Mesendoderm (in vitro differentiated cells): ENCODE data around the gene PRKN.

Experiments
- DNase-seq: peaks from one replicate; pipeline ENCODE4 v3.0.0; 2013
- H2AK5ac ChIP-seq: 2 replicates; pipeline ENCODE4 v1.6.1; 2013; ENCODE audit warnings: low read length, inconsistent platforms
- H2BK120ac ChIP-seq: 2 replicates; pipeline ENCODE4 v1.6.1; 2013; ENCODE audit warnings: low read depth, mild to moderate bottlenecking, low read length, moderate library complexity, mixed read lengths
- H2BK15ac ChIP-seq: replicated peaks from 2 replicates; pipeline ENCODE4 v1.6.1; 2013; ENCODE audit warnings: low read depth, mild to moderate bottlenecking, moderate library complexity
- H2BK5ac ChIP-seq: 2 replicates; pipeline ENCODE4 v1.6.1; 2013; ENCODE audit warnings: low read length, inconsistent platforms
- H3K18ac ChIP-seq: 2 replicates; pipeline ENCODE4 v1.6.1; 2013; ENCODE audit warnings: mild to moderate bottlenecking, low read length, mixed read lengths
- H3K23ac ChIP-seq: one replicate; pipeline ENCODE4 v1.6.1; 2013; ENCODE audit warnings: low read length
- H3K27ac ChIP-seq: 2 replicates; pipeline ENCODE4 v1.5.1; 2013; ENCODE audit warnings: low read depth, mild to moderate bottlenecking, inconsistent platforms, low read length, moderate library complexity
- H3K27me3 ChIP-seq: 2 replicates; pipeline ENCODE4 v1.6.1; 2013; ENCODE audit warnings: low read length, control low read depth, mild to moderate bottlenecking, inconsistent platforms; ENCODE audit not compliant: insufficient read depth, poor library complexity
- H3K36me3 ChIP-seq: 2 replicates; pipeline ENCODE4 v1.6.1; 2013; ENCODE audit warnings: low read length, inconsistent platforms; ENCODE audit not compliant: control insufficient read depth, insufficient read depth
- H3K4ac ChIP-seq: one replicate; pipeline ENCODE4 v1.6.1; 2013; ENCODE audit warnings: low read depth, mild to moderate bottlenecking, low read length, moderate library complexity
- H3K4me1 ChIP-seq: 2 replicates; pipeline ENCODE4 v1.6.1; 2013; ENCODE audit warnings: low read depth, low read length, inconsistent platforms; ENCODE audit not compliant: control insufficient read depth
- H3K4me2 ChIP-seq: 2 replicates; pipeline ENCODE4 v1.6.1; 2013; ENCODE audit warnings: low read length
- H3K4me3 ChIP-seq: 2 replicates; pipeline ENCODE4 v1.5.1; 2013; ENCODE audit warnings: mild to moderate bottlenecking, low read length
- H3K56ac ChIP-seq: one replicate; pipeline ENCODE4 v1.6.1; 2013; ENCODE audit warnings: low read length
- H3K79me1 ChIP-seq: 2 replicates; pipeline ENCODE4 v1.6.1; 2013; ENCODE audit warnings: low read length, inconsistent platforms
- H3K79me2 ChIP-seq: 2 replicates; pipeline ENCODE4 v1.6.1; 2013; ENCODE audit warnings: mild to moderate bottlenecking, low read length; ENCODE audit not compliant: control insufficient read depth, insufficient read depth
- H3K9ac ChIP-seq: 2 replicates; pipeline ENCODE4 v1.6.1; 2013; ENCODE audit warnings: low read length, inconsistent platforms
- H4K5ac ChIP-seq: one replicate; pipeline ENCODE4 v1.6.1; 2013; ENCODE audit warnings: low read length
- H4K8ac ChIP-seq: one replicate; pipeline ENCODE4 v1.6.1; 2013; ENCODE audit warnings: low read depth, mild to moderate bottlenecking, control low read depth, low read length, moderate library complexity
- WGBS: extraction: QIAGEN DNeasy Blood & Tissue Kit; methylation state at CpG from one replicate; pipeline ENCODE4 v1.1.7; 2013; ENCODE audit warnings: low lambda C conversion rate, missing lambda C conversion rate; ENCODE audit not compliant: insufficient coverage; ENCODE audit errors: extremely low coverage; 5-methylcytosine and 5-hydroxymethylcytosine counted together

The PRKN gene

GRCh38 chr6:161465403-161465802 lies 1262.2 kb downstream of the PRKN start:
- no peak overlapping the region for H2AK5ac ChIP-seq
- H2BK120ac ChIP-seq, result no peak overlapping the region
- no peak overlapping the region for H2BK15ac ChIP-seq
- H4K8ac ChIP-seq, result no peak overlapping the region
- DNase-seq, result peak; percentile 83
- H3K4ac ChIP-seq, result no peak overlapping the region
- H3K79me1 ChIP-seq, result no peaks in the 10 kb centered on the region
- H3K4me3 ChIP-seq, result no peak overlapping the region
- no peak overlapping the region for H3K4me2 ChIP-seq
- WGBS, result no CpG with 5 or more reads among the region's 2 CpGs
- H3K56ac ChIP-seq, result no peak overlapping the region
- H3K9ac ChIP-seq, result no peak overlapping the region
- H3K27me3 ChIP-seq, result no peaks in the 10 kb centered on the region
- H3K4me1 ChIP-seq, result no peaks in the 10 kb centered on the region
- no peak overlapping the region for H3K27ac ChIP-seq
- no peak overlapping the region for H3K18ac ChIP-seq
- H3K36me3 ChIP-seq, result no peaks in the 10 kb centered on the region
- no peak overlapping the region for H4K5ac ChIP-seq
- no peak overlapping the region for H3K23ac ChIP-seq
- H3K79me2 ChIP-seq, result no peaks in the 10 kb centered on the region
- H2BK5ac ChIP-seq, result no peak overlapping the region

DNA sequence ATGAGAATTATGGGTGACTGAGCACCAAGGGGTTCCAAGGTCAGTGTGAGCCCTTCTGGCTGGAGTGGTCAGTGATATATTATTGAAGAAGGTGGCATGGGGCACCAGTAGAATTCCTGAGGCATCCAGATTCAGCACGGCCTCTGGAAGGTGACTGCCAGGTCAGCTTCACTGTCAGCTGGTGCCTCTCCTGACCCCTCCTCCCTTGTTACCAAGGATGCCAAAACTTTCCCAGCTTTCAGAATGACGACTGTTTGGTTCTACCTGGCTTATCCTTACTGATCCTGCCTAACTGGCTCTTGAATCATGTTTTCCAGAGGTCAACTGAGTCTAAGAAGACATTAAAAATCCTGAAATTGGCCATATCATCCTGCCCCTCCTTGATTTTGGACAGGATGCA lies 1264.5 kb downstream of the PRKN start:
- WGBS, result no CpG with 5 or more reads among the region's 2 CpGs
- no peak overlapping the region for H3K9ac ChIP-seq
- no peaks in the 10 kb centered on the region for H3K36me3 ChIP-seq
- no peak overlapping the region for H2BK120ac ChIP-seq
- no peak overlapping the region for H3K4ac ChIP-seq
- no peaks in the 10 kb centered on the region for H3K79me1 ChIP-seq
- H2AK5ac ChIP-seq, result no peak overlapping the region
- H3K27ac ChIP-seq, result no peak overlapping the region
- H3K4me1 ChIP-seq, result no peaks in the 10 kb centered on the region
- no peak overlapping the region for H3K56ac ChIP-seq
- no peak overlapping the region for H3K18ac ChIP-seq
- H2BK15ac ChIP-seq, result no peak overlapping the region
- DNase-seq, result no peak
- no peak overlapping the region for H3K4me2 ChIP-seq
- H3K27me3 ChIP-seq, result no peaks in the 10 kb centered on the region
- no peak overlapping the region for H4K5ac ChIP-seq
- no peak overlapping the region for H3K4me3 ChIP-seq
- no peak overlapping the region for H3K23ac ChIP-seq
- no peak overlapping the region for H4K8ac ChIP-seq
- no peaks in the 10 kb centered on the region for H3K79me2 ChIP-seq
- H2BK5ac ChIP-seq, result no peak overlapping the region

DNA sequence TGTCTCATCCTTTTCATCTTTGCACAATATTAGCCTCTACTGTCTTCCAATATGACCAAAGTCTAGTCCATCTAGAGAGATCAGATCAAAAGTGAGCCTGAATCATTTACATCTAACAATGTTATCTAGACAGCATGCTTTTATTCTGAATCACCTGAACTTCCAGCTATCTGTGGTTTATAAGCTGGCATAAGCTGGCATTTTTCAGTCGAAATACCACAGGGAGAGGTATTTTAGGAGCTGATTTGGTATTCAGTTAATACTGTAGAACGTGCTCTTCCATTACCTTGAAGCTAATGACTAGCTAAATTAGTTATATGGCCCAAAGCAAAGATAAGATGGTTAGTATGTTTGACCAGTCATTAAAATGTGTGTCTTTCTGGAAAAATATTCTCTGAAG lies 1265.4 kb downstream of the PRKN start:
- H2AK5ac ChIP-seq, result no peak overlapping the region
- H3K27ac ChIP-seq, result no peak overlapping the region
- H3K4ac ChIP-seq, result no peak overlapping the region
- WGBS, result no CpG with 5 or more reads among the region's 2 CpGs
- H3K9ac ChIP-seq, result no peak overlapping the region
- H3K79me1 ChIP-seq, result no peaks in the 10 kb centered on the region
- no peak overlapping the region for H3K56ac ChIP-seq
- no peaks in the 10 kb centered on the region for H3K27me3 ChIP-seq
- H3K4me2 ChIP-seq, result no peak overlapping the region
- no peak for DNase-seq
- H4K8ac ChIP-seq, result no peak overlapping the region
- H2BK120ac ChIP-seq, result no peak overlapping the region
- no peak overlapping the region for H3K4me3 ChIP-seq
- no peak overlapping the region for H3K18ac ChIP-seq
- H4K5ac ChIP-seq, result no peak overlapping the region
- H3K23ac ChIP-seq, result no peak overlapping the region
- no peaks in the 10 kb centered on the region for H3K4me1 ChIP-seq
- H2BK15ac ChIP-seq, result no peak overlapping the region
- no peaks in the 10 kb centered on the region for H3K79me2 ChIP-seq
- H2BK5ac ChIP-seq, result no peak overlapping the region
- no peaks in the 10 kb centered on the region for H3K36me3 ChIP-seq

DNA sequence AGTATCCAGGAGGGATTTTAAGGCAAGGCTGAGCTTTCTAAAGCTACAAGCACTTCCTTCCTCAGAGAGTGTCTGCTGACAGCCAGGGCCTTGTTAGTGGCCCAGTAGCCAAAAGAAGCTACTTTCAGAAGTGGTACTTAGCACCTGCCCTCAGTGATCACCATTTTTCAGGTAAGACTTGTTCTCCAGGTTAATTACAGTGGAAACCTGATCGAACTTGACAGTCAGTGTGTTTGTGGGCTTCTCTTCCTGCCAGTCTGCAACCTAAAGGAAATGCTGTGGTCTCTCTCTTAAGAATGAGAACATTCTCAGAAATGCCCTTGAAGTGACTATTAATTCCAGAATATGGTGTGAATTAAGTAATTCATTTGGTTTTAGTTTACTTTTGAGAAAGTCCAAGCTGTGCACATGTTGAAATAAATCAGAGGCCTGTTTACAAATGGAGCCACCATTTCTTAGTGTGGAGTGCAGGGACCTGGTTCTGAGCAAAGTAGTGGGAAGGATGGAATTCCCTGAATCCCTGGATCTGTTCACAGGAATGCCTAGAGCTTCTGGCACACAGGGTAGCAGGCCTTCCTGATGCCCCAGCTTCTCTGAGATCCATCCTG lies 1268.5 kb downstream of the PRKN start:
- Histone ChIP-seq H3K27me3 (no peaks in the 10 kb centered on the region), H3K9ac (no peak overlapping the region), H3K4me3 (no peak overlapping the region), H2BK5ac (no peak overlapping the region), H3K4ac (no peak overlapping the region), H3K23ac (no peak overlapping the region), H2AK5ac (no peak overlapping the region), H3K56ac (no peak overlapping the region), H3K79me2 (no peaks in the 10 kb centered on the region), H3K18ac (no peak overlapping the region), H3K36me3 (no peaks in the 10 kb centered on the region), H3K27ac (no peak overlapping the region), H2BK120ac (no peak overlapping the region), H4K8ac (no peak overlapping the region), H2BK15ac (no peak overlapping the region), H3K4me2 (no peak overlapping the region), H4K5ac (no peak overlapping the region), H3K4me1 (no peaks in the 10 kb centered on the region), H3K79me1 (no peaks in the 10 kb centered on the region)
- DNase-seq, result no peak
- no CpG with 5 or more reads among the region's 1 CpG for WGBS

DNA sequence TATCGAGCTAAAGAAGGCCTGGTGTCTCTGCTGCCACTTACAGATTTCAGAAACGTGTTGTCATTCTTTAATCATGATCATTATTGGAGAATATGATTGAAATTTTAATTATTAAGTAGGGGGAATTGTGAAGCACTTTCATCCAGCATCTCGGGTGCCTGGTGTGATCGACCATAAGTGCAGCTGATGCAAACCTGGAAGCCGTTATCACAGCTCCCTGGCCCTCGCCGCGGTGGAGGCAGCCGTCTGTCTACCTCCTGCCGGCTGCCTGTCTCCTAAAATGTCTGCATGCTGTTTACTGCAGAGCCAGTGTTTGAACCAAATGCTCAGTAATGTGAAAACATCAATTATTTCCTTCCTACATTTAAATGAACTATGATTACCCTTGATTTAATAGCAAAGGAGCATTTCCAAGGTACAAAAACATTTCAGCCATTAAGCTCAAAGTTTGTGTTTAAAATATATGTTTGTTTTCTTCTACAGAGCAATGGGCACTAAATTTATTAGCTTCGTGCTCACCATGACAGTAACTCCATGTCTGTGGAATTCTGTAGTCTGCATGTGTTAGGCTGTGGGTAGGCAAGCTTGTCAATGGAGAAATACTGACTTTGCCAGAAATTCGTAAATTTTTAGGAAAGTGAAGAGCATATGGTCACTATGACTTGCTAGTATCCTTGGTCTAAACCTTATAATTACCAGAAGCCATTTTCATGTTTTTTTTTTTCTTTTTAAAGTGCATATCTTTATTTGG lies 1269.2 kb downstream of the PRKN start:
- no peak for DNase-seq
- no peaks in the 10 kb centered on the region for H3K36me3 ChIP-seq
- no peak overlapping the region for H3K4me2 ChIP-seq
- no peaks in the 10 kb centered on the region for H3K4me1 ChIP-seq
- no peaks in the 10 kb centered on the region for H3K27me3 ChIP-seq
- H3K4ac ChIP-seq, result no peak overlapping the region
- no peak overlapping the region for H2BK5ac ChIP-seq
- peak overlapping the region; percentile 30 for H3K56ac ChIP-seq
- H3K23ac ChIP-seq, result no peak overlapping the region
- no peak overlapping the region for H4K5ac ChIP-seq
- H2BK15ac ChIP-seq, result no peak overlapping the region
- no peak overlapping the region for H4K8ac ChIP-seq
- H3K4me3 ChIP-seq, result no peak overlapping the region
- H3K9ac ChIP-seq, result no peak overlapping the region
- H3K79me1 ChIP-seq, result no peaks in the 10 kb centered on the region
- H2AK5ac ChIP-seq, result no peak overlapping the region
- no peak overlapping the region for H3K27ac ChIP-seq
- no peaks in the 10 kb centered on the region for H3K79me2 ChIP-seq
- no peak overlapping the region for H3K18ac ChIP-seq
- WGBS, result no CpG with 5 or more reads among the region's 12 CpGs
- H2BK120ac ChIP-seq, result no peak overlapping the region

- Histone ChIP-seq H2AK5ac (no peak overlapping the region), H4K5ac (no peak overlapping the region), H3K23ac (no peak overlapping the region), H2BK15ac (no peak overlapping the region), H2BK5ac (no peak overlapping the region), H3K79me2 (no peaks in the 10 kb centered on the region), H3K4me2 (no peak overlapping the region), H3K9ac (no peak overlapping the region), H3K4me3 (no peak overlapping the region), H4K8ac (no peak overlapping the region), H3K4me1 (no peaks in the 10 kb centered on the region), H3K56ac (no peak overlapping the region), H3K27ac (no peak overlapping the region), H3K36me3 (no peaks in the 10 kb centered on the region), H3K79me1 (no peaks in the 10 kb centered on the region), H2BK120ac (no peak overlapping the region), H3K18ac (no peak overlapping the region), H3K27me3 (no peaks in the 10 kb centered on the region), H3K4ac (no peak overlapping the region)
- no peak for DNase-seq
- no CpG with 5 or more reads among the region's 5 CpGs for WGBS
Measured at GRCh38 chr6:161455848-161456247, 1271.7 kb downstream of the PRKN start.
